Measurements from ENCODE around the gene RPS27L.
A peak's percentile ranks its signal among the peaks of the same experiment; 100 is the strongest.

RPS27L gene

DNA sequence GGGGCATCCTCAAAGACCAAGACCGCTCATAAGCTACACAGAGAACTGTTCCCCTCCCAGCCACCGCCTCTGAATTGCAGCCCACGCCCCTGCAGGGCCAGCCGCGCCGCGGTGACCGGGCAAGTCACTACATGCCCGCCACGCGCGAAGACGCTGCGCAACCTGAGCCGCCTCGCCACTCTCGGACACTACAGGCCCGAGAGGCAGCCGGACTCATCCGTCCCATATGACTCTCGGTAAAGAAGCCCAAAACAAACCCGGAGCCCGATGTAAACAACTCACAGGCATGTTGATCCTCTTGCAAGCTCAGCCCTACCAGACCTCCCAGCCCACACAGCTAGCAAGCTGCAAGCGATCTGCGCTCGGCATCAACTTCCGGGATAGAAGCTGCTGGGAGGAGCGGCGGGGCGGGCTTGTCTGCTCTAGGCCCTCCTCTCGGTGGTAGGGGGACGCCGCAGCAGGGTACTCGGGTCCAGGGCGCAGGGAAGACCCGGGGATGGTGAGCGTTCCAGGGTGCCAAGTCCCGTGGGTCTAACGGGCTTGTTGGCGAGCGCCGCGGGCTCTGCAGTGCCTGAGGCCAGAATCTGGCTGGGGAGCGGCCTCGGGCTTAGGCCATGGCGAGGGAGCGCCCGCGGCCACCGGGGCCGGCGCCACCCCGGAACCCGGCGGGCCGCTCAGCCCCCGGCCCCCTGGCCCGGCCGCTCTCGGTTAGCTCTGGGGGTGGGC, at the start of gene RPS27L:
Gene RPS27L, minus strand, starts transcription at position 360 of the 726 bp plus-strand sequence. Its CDS starts 72 bp downstream, at position 288.
- ATAC-seq, result peak; percentile 98

DNA sequence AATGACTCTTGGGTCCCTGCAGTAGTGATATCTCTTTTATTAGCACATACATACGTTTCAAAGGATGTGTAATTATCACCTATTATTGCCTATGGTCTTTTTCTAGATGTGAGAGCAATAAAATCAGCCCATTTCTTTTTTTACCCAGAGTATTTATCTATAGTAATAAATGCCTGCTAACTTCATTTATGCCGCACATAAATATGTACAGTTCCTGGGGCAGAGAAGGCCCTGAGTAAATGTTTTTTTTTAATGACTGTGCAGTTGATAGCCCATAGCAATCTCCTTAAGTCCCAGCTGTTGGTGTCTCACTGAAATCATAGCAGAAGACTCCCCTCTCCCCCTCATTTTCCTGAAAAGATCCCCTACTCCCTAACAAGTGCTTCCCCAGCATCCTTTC, 48.8 kb upstream of the RPS27L start:
- ATAC-seq, result no peak

DNA sequence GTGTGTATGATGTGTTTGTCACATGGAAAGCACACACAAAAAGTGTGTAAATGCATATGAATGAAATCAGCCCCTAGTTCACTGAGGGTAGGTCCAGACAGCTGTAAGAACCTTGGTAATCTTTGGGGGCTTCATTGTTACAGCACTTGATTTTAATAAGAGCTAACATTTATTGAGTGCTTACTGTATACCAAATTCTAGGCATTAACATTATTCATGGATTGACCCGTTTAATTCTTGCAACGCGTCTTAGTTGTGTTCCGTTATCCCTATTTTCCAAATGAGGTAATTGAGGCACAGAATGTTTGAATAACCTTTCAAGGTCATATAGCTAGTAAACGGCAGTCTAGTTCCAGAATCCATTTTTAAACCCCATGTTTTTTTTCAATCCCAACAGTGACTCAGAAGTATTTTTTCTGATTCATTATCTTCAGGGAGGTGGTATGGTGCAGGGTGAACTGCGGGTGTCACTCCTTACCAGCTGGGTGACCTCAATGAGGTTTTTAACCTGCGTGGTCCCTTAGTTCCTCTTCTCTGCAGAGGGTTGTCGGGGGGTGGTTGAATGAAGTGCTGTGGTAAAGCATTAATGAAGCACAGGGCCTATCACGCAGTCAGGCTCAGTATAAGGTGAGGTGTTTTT, 46.3 kb upstream of the RPS27L start:
- peak; percentile 92 to 94 for ATAC-seq

DNA sequence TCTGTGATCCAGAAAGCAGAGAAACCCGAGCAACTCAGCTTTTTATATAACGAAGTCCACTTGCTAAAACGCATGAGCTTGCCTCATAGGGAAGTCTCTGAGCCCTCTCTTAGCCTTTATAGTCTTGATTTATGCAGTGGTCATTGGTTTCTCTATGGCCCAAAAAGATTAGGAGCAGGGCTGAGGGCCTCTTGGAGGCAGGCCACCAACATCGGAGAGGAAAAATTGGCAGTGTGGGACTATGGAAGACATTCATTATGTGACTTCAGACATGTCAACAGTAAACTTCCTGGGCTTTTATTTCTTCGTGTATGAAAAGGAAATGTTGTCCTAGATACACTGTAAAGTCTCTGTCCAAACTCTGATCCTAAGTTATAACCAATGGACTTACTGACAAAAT, 45.6 kb upstream of the RPS27L start:
- ATAC-seq, result no peak

DNA sequence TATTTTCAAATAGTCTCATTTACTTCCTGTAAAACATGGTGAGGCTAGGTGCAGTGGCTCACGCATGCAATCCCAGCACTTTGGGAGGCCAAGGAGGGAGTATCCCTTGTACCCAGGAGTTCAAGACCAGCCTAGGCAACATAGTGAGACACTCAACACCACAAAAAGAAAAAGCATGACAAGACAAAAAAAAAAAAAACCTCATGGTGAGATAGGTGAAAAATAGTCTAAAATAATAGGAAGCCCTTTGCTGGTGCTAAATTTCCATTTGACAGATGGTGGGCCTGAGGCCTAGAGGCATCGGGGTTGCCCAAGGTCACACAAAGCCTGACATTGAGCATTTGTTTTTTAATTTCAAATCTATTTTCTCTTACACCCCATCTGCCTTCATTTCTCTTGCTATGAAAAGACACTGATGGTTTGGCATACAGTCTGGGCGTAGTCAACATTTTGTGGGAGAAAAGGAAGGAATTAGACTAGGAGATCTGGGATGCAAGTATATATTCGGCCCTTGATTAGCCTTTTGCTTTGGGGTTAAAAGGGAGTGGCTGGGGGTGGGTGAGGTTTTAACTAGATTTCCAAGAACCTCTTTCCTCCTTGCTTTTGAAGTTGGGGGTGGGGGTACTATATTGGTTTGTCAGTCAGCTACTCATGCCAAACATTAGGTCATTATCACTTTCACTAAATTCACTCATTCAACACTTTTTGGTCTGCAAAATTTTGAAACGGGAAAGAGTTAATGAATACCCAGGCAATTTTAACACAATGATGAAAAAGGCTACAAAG, 43.4 kb upstream of the RPS27L start:
- ATAC-seq, result no peak

DNA sequence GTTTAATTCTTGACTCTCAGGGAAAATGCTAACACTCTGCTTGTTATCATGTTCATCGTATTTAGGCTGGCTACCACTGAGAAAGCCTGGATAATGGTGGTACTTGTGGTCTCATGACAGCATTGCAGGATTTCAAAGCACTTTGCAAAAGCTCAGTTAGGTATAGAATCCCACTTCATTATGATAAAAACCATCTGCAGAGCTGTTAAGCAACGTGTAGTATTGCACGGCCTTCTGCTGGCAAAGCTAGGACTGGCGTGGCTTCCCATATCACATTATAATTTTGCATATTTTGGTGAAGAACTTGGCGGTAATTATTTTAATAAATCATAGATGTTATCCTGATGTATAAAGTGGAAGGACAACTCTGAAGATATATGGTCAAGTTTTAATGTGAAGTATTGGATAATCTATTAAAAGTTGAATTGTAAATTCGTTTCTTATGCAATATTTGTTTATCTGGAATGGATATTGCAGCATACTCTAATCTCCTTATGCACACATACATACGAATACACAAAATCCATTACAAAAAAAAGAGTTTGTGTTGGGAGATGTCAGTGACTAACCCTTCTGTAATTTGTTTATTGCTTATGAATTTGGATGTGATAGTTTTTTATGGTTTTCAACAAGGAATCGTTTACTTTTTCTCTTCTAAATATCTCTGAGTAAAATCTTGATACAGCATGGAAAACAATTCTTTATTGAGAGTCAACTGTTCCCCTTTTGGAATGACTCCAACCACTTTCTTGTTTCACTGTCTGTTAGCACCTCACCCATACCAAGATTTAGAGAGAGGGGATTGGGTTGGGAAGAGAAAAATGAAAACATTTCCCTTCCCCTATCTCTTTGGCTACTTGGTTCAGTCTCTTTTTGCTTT, 41.3 kb upstream of the RPS27L start:
- no peak for ATAC-seq

DNA sequence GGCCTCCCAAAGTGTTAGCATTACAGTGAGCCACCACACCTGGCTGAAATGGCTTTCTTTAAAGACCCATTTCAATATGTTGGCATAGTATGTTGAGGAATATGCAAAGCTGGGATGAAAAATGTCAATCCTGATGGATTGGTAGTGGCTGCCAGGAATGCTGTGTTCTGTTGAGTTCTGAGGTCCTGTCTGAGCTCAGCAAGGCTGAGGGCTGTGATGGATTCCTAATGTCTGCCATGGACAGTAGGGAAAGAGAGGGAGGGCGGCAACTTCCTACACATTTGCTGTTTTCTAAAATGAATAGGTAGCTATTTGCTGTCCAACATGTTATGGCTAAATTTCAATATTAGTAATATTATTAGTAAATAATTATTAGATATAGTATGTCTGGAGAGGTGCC, 40.3 kb upstream of the RPS27L start:
- ATAC-seq, result no peak

DNA sequence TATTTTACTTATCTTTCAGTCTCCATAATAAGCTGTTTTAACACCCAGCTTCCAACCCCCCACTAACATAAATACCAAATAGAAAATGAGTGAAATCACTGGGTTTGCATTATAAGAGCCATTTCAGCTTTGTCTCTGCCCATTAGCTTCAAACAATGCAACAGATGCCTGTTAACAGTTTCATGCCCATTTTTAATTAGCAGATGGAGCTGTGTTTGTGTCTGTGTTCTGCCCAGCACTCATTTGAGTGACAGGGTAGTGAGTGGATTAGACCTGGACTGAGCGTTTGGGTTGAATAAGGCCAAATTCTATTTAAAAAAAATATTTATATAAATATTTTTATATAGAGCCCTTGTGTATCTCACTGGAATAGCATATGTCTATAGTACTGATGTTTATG, 39.6 kb upstream of the RPS27L start:
- ATAC-seq, result no peak

DNA sequence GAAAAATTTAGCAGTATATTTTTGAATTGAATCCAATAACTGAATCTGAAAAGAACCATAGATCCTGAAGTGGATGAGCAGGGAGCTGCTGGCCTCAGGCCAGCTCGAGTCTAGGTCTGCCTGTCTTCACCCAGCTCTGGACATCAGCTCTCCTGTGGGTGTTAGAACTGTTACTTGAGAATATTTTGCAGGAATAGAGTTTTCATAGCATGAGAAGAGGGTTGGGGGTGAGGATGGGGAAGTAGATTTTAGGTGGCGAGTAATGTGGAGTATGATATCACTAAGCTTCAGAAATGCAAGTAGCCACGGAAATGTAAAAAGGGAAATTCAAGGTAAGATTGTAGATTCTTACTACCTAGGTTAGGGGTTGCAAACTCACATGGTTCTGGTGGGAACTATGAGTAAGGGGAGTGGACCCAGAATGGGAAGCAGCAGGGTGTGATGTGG, 38.3 kb upstream of the RPS27L start:
- ATAC-seq, result no peak

DNA sequence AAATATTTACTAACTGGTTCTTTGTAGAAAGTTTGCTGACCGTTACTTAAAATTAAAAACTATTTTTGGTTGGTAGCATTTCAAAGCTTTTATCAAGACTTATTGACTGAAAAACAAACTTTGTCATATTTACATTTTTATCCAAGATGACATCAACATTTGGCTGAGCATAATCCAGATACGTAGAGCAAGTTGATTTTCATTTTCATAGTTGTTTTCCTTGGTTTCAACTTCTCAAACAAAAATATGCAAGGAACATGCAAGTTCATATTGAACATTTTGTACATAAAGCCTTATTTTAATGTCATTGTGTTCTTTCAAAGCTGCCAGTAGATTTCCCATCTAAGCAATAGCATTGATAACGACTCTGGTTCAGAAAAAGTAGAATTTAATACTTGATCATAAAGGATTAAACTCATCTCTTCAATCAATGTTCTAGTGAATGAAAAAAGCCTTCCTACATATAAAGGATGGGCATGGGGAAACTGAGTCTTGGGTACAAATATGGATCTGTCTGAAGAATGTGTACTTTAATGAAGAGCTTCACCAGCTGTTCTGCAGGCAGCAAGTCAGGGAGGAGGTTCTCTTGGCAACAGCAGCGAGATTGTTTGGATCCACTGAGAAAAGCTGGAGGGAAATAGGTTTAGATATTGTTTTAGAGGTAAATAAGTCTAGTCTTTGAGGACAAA, 37.7 kb upstream of the RPS27L start:
- no peak for ATAC-seq

DNA sequence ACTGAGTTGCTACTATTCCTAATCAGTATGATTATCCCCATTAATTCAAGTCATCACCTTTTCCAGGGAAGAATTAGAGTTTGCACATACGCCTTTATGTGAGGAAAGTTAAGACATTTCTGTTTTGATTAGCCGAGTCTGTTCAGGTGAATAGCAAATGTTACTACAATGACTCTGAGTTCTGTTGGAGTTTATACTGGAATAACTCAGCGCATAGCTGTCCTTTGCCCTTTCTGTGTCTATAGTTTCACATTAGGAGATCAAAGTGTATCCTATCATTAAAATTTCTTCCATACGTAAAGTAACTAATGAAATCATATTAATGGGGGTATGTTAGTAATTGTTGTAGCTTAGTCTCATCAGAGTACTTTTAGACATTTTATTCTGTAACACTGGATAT, 37.0 kb upstream of the RPS27L start:
- ATAC-seq, result no peak

DNA sequence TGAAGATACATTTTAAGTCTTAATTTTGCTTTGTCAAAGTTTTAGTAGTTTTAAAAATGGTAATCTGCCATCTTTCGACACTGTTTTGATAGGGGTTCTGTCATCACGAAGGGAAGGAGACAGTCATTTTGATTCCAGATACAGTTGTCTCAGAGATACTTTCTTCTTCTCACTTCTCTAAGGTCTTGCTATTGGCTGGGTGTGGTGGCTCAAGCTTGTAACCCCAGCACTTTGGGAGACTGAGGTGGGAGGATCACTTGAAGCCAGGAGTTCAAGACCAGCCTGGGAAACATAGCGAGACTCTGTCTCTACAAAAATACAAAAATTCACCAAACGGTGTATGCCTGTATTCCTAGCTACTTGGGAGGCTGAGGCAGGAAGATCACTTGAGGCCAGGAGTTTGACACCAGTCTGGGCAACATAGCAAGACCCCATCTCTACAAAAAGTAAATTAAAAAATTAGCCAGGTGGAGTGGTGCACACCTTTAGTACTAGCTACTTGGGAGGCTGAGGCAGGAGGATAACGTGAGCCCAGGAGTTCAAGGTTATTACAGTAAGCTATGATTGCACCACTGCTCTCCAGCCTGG, 35.4 kb upstream of the RPS27L start:
- peak; percentile 25 to 38 for ATAC-seq

DNA sequence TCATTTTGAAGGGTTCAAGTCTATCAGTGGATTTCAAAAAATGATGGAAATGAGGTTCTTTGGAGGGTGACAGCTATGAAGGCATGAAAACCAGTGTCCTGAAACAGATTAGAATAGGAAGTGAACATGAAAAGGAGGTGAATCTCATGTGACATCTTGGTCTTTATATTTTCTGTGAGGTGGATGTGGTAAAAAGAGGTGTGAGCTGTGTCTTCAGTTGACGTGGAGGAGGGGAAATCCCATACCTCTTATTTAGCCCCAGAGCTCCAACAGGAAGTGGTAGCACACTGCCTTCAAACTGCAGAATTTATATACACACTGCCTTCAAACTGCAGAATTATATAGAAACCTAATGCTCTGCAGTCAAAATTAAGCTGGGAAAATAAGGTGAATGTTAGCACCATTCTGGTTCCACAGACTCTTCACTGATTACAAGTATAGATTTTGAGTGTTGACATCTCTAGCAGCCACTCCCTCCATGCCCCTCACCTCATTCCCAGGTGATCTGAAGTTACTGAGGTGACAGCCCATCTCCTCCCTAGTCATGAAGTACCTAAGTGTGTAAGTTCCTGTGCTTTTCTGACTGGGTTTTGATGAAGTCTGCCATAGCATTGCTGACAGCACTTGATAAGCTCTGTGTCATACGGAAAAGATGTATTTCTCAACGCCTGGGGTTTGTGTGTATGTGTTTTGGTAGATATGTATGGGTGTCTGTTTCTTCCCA, 34.8 kb upstream of the RPS27L start:
- ATAC-seq, result peak; percentile 56 to 62

DNA sequence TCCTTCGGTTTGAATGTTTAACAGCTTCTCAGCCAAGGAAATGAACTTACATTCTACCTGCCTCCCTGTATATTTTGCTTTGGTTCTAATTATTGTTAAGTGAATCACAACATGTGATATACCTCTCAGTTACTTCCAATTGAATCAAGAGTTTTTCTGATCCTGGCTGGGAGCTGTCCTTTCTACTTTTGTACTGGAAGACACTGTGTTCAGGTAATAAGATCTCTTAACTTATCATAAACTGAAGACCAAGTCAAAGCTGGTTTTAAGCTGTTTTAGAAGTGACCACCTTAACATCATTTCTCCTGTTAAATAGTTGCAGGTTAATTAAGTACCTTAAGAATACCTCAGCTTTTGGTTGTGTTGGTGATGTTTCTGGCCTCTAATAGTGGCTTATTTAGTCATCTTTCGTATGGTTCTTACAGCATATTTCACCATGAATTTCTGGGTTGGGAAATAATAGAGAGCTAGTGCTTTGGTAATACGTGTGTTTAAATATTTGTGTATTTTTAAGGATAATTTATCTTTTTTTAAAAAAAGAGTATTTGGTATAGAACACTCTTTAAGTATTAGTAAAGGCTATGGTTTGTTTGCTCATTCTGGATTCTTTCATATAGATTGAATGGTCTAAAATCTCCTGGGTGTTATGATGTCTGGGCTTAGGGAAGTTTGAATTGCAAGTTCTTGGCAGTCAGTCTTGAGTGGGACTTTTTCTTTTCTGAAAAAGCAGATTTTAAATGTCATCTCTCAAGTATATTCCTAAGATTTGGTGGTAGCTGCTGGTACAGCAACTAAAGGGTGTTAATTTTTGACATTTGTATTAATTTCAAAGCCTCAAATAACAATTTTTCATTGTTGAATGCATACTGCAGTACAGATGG, 33.7 kb upstream of the RPS27L start:
- ATAC-seq, result no peak

DNA sequence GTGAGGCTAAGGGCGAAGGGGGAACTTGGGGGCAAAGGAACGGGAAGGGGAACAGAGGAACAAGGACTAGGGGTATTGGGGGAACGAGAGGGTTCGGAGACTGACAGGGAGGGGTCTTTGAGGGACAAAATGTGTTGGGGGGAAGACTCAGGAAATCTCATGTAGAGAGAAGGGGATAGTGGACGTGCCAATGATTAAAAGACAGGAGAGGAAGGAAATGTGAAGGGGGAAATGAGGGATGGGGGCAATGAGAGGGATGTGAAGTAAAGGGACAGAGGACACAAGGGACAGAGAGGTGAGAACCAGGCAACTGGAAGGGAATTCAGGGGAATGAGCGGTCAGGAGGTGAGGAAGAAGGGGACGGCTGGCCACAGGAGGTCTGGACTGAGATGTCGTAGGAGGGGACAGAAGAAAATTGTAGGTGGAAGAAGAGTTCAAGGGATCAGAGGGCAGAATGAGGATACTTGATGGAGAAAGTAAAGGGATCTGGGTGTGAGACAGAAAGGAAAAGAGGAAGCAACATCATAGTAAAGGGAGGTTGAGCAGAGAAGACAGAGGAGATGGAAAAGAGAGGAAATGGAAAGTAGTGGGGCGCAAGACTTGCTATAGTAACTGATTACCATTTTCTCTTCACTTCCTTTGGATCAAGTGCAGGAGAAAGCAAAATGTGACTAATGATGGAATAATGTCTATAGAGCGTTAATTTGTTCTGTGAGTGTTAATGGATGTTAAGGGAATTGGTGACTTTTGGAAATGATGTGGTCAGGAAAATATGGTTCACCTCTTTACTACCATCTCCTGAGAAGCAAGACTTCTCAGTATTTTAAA, 32.9 kb upstream of the RPS27L start:
- no peak for ATAC-seq

DNA sequence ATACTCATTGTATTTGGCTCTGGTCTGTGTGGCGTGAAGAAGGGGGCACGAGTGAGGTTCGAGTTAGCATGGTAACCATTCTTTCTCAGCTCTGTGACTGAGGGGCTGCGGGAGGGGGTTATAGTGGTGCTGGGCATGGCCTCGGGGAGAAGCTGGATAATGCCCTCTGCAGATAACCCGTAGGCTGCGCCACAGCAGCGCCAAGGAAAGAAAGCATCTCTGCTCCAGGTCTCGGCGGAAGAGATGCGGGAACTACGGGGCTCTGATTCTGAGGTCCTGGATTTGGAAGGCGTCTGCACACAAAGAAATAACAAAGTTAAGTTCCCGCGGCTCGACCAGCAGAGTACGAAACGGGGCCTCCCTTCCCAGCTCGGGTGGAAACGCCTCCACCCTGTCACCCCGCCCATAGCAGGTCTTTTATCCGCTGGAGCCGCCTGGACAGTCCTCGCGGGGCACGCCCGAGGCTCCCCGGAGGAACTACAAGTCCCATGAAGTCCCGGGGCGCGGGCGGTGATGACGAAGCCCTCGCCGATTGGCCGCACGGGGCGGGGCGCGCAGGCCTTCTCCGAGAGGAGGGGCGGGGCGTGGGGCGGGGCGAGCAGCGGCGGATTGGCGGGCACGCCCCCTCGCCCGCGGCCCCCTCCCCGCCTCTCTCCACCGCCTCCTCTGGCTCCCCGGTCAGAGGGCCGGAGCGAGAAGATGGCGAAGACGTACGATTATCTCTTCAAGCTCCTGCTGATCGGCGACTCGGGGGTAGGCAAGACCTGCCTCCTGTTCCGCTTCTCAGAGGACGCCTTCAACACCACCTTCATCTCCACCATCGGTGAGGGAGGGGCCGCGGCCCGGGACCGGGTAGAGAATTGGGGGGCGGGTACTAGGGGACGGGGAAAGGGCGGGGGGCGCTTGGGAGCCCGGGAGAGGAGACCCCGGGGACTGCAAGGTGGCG, 31.9 kb upstream of the RPS27L start, which contains the start of gene RAB8B:
Gene RAB8B, plus strand, starts transcription at position 681 of the 946 bp plus-strand sequence. Its CDS starts 19 bp downstream, at position 700.
- peak; percentile 75 to 78 for ATAC-seq

DNA sequence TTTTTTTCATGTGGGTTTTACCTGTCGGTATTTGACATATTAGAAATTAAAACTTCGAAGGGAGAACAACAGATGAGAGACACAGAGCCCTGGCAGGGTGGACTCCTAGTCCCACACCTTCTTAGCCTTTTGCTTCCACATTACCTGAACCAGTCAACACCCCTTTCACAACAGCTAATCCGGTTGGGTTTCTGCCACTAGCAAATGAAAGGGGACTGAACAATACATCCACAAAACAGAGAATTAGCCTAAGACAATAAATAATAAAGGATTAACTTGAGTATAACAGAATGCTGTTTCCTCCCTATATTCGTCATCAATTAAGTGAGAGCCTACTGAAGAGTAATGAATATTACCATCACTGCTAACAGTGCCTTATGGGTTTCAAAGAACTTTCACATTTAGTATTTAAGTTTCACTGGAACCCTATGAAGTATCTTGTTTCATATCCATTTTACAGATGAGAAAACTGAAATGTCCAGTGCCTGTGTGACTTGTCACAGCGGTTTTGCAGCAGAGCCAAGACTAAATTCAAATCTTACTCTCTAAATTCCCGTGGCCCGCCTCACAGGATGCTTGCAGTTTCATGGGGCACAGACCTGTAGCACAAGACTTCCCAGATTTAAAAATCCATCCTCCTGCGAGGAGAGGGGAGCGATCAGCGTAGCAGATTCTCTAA, 31.1 kb upstream of the RPS27L start:
- ATAC-seq, result peak; percentile 14 to 22
